DND-41 (cell line): ENCODE data around the gene YBX2.

ENCODE experiments used
- ATAC-seq: fragments of 200-7000 bp; cut with Tn5 transposase; 3 replicates; pipeline ENCODE4 v1.9.1; 2021; ENCODE audit warnings: low read depth; ENCODE audit not compliant: insufficient read depth
- DNase-seq: peaks from one replicate; pipeline ENCODE4 v3.0.0-alpha.2; 2020
- H2AFZ ChIP-seq: 2 replicates; pipeline ENCODE4 v1.6.0; 2012; ENCODE audit warnings: low read depth, low read length
- H3K27ac ChIP-seq: 2 replicates; pipeline ENCODE4 v1.5.1; 2012; ENCODE audit warnings: low read length, inconsistent platforms
- H3K27me3 ChIP-seq: fragments of 200-600 bp; sonication (generic); 2 replicates; pipeline ENCODE4 v1.6.0; 2012; ENCODE audit warnings: low read length, mild to moderate bottlenecking, inconsistent platforms; ENCODE audit not compliant: insufficient read depth, poor library complexity
- H3K36me3 ChIP-seq: 2 replicates; pipeline ENCODE4 v1.5.1; 2012; ENCODE audit warnings: low read length, inconsistent platforms; ENCODE audit not compliant: insufficient read depth
- H3K4me1 ChIP-seq: 2 replicates; pipeline ENCODE4 v1.5.1; 2012; ENCODE audit warnings: mild to moderate bottlenecking, low read length; ENCODE audit not compliant: insufficient read depth
- H3K4me2 ChIP-seq: 2 replicates; pipeline ENCODE4 v1.6.0; 2012; ENCODE audit warnings: mild to moderate bottlenecking, moderate library complexity, low read length, inconsistent platforms; ENCODE audit not compliant: insufficient read depth
- H3K4me3 ChIP-seq, 2 experiments: fragments of 200-600 bp in 1 of 2; shearing (Covaris generic) in 1 of 2; 2 replicates each; pipeline ENCODE4 v1.5.1; 2012 to 2016; ENCODE audit warnings: inconsistent platforms in 2 of 2, low read length in 2 of 2, mild to moderate bottlenecking in 2 of 2, low read depth in 1 of 2, moderate library complexity in 1 of 2
- H3K79me2 ChIP-seq: 2 replicates; pipeline ENCODE4 v1.6.0; 2012; ENCODE audit warnings: low read length, inconsistent platforms; ENCODE audit not compliant: insufficient read depth
- H3K9ac ChIP-seq: 2 replicates; pipeline ENCODE4 v1.6.0; 2012; ENCODE audit warnings: low read depth, mild to moderate bottlenecking, inconsistent platforms, low read length, moderate library complexity
- H3K9me3 ChIP-seq: 2 replicates; pipeline ENCODE4 v1.5.1; 2012; ENCODE audit warnings: low read length, moderate library complexity, mild to moderate bottlenecking, inconsistent platforms; ENCODE audit not compliant: insufficient read depth, severe bottlenecking
- H4K20me1 ChIP-seq: 2 replicates; pipeline ENCODE4 v1.6.0; 2012; ENCODE audit warnings: low read length; ENCODE audit not compliant: insufficient read depth
- CTCF ChIP-seq: IDR thresholded peaks from 2 replicates; pipeline ENCODE4 v1.5.1; 2012; ENCODE audit warnings: borderline replicate concordance, low read length, moderate library complexity, mild to moderate bottlenecking; ENCODE audit not compliant: poor library complexity, severe bottlenecking; ENCODE audit errors: extremely low read depth
- EZH2 ChIP-seq: IDR thresholded peaks from 3 replicates; pipeline ENCODE4 v1.6.1; 2012; ENCODE audit warnings: borderline replicate concordance, low read depth, mild to moderate bottlenecking, moderate library complexity, low read length, inconsistent platforms; ENCODE audit not compliant: severe bottlenecking

Gene YBX2

GRCh38 chr17:7253082-7253481 is 41.4 kb downstream of the YBX2 start:
- Histone ChIP-seq H4K20me1 (peaks cover 25% of the 10 kb centered on the region), H3K4me1 (peaks cover 43% of the 10 kb centered on the region), H3K4me3 (peak overlapping the region; percentile 55 to 76), H3K36me3 (peaks cover 47% of the 10 kb centered on the region), H3K4me2 (peak overlapping the region; percentile 79), H3K27ac (peak overlapping the region; percentile 97), H2AFZ (peak overlapping the region; percentile 85; the same call in 1 of the 2 replicates), H3K79me2 (peaks cover 60% of the 10 kb centered on the region), H3K9me3 (no peaks in the 10 kb centered on the region), H3K9ac (peak overlapping the region; percentile 88), H3K27me3 (no peaks in the 10 kb centered on the region)
- TF ChIP-seq CTCF (no peak), EZH2 (no peak)
- ATAC-seq: no peak
- no peak for DNase-seq

GRCh38 chr17:7252176-7253043 is 42.0 kb downstream of the YBX2 start, which contains the start of gene ELP5:
TSS of gene ELP5 (plus strand) at chr17:7252215. CDS start at chr17:7252551, 336 bp downstream.
- DNase-seq (peak; percentile 88), ATAC-seq (peak; percentile 51)
- Histone ChIP-seq H4K20me1 (peaks cover 31% of the 10 kb centered on the region), H3K27me3 (no peaks in the 10 kb centered on the region), H3K27ac (peak within 1 kb of the TSS; percentile 97), H3K4me2 (peak within 1 kb of the TSS; percentile 79), H3K9ac (peak within 1 kb of the TSS; percentile 88), H3K36me3 (peaks cover 46% of the 10 kb centered on the region), H3K79me2 (peaks cover 67% of the 10 kb centered on the region), H2AFZ (peak within 1 kb of the TSS; percentile 86), H3K4me1 (peaks cover 46% of the 10 kb centered on the region), H3K9me3 (no peaks in the 10 kb centered on the region), H3K4me3 (peak within 1 kb of the TSS; percentile 76 to 93)
- TF ChIP-seq EZH2 (no peak), CTCF (peak; percentile 63)

GRCh38 chr17:7251661-7252175 is 42.7 kb downstream of the YBX2 start, which contains the start of gene CTDNEP1:
TSS of gene CTDNEP1 (minus strand) at chr17:7251734. CDS start at chr17:7251296, 438 bp downstream.
- TF ChIP-seq EZH2: no peak
- no peak for TF ChIP-seq CTCF
- H4K20me1 ChIP-seq: peaks cover 38% of the 10 kb centered on the region
- peaks cover 74% of the 10 kb centered on the region for H3K79me2 ChIP-seq
- H3K9me3 ChIP-seq: no peaks in the 10 kb centered on the region
- peak within 1 kb of the TSS; percentile 79 for H3K4me2 ChIP-seq
- H3K36me3 ChIP-seq: peaks cover 44% of the 10 kb centered on the region
- peak within 1 kb of the TSS; percentile 88 for H3K9ac ChIP-seq
- peak within 1 kb of the TSS; percentile 97 for H3K27ac ChIP-seq
- H2AFZ ChIP-seq: peak within 1 kb of the TSS; percentile 86
- H3K4me1 ChIP-seq: peaks cover 48% of the 10 kb centered on the region
- H3K27me3 ChIP-seq: no peaks in the 10 kb centered on the region
- ATAC-seq (peak; percentile 94), DNase-seq (peak; percentile 98)
- peak within 1 kb of the TSS; percentile 76 to 93 for H3K4me3 ChIP-seq
